ENCODE data around the gene TRPM2. TPM values are rescaled to one million over a fixed set of nuclear protein-coding genes. Genes with fewer than 3 reads are reported as not detected.

The TRPM2 gene
- 1.2 TPM for total RNA-seq

- no peak for DNase-seq
Measured at GRCh38 chr21:44353191-44353970, at the start of gene TRPM2. Gene TRPM2, plus strand, starts transcription at chr21:44353621. Its CDS starts 80 bp downstream, at chr21:44353701.

DNA sequence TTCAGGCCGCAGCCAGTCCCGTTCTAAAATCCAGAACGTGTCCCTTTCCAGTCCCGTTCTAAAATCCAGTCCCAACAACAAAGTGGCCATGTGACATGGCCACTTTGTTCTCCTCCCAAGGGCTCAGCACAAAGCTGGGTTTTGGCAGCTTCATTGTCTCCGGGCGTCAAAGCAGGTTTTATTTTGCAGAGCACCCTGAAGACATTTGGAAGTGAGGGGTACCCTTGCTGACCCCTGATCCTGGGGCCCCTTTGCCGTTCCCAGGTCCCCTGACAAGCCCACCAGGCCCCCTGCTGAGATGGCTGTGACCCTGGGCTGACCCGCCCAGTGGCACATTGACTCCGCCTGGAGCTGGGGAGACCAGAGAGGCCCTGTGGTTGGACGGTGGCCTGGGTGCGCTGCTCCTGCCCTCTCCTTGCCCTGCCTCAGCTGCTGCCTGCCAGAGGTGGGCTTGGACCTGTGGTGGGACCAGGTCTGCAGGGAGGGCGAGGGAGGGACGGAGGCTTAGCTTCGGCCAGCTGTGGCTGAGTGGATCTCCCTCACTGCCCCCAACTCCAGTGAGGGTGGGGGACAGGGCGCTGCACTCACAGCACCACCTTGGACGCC is 49.3 kb upstream of the TRPM2 start:
- DNase-seq = no peak

DNA sequence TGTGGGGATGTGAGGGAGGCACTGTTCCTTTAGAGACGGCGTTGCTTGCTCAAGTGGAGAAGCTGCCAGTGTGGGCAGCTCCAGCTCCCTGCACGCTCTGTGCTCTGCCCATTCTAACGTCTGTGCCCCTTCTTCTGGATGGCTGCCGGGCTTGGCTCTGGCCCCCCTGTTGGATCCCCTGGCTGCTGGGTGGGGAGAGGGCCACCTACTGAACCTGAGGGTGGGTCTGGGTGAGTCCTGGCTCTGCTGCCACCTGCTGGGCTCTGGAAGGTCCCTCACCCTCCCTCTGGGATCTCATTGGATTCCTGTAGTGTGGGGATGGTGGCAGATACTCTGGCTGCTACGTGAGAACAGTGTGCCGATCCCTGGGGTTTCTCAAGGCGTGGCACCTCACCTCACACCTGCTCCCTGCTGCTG is 48.5 kb upstream of the TRPM2 start:
- peak; percentile 65 for DNase-seq

- DNase-seq = no peak
Measured at GRCh38 chr21:44305691-44306090, 47.7 kb upstream of the TRPM2 start.

GRCh38 chr21:44306936-44307704 is 46.3 kb upstream of the TRPM2 start:
- no peak for DNase-seq

- no peak for DNase-seq
Measured at GRCh38 chr21:44310628-44311507, 42.6 kb upstream of the TRPM2 start.

GRCh38 chr21:44312089-44312488 is 41.3 kb upstream of the TRPM2 start:
- no peak for DNase-seq

DNA sequence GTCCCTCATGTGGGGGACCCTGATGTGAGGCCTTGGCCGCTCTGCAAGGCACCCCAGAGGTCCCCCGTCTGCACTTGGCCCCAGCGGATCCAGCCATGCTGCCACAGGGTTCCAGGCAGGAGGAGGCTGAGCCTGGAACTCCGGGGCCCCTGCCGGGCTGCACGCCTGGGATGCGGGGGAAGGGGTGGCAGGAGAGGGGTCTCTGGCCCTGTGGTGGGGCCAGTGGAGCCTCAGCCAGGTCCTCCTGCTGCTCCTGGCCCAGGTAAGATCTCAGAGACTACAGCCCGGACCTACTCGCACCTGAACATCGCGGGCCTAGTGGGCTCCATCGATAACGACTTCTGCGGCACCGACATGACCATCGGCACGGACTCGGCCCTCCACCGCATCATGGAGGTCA is 40.7 kb upstream of the TRPM2 start:
- no peak for DNase-seq

- DNase-seq = no peak
Measured at GRCh38 chr21:44313451-44313850, 40.0 kb upstream of the TRPM2 start.

DNA sequence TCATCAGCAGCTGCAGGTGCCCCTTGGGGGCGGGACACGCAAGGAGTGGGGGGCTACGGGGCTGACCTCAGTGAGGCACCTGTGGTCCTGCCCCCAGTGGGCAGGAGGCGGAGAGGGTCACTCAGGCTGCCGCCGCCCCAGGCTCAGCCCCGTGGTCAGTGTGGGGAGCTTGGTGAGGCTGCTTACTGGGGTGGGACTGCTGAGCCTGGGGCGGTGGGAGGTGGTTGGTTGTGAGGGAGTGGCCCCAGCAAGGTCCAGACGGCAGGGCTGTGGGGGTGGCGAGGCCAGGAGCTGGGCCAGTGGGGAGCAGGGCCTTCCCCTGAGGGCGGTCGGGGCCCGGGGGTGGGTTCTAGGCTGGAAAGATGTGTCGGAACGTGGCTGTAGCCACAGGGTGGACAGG is 39.3 kb upstream of the TRPM2 start:
- DNase-seq = no peak

GRCh38 chr21:44314561-44314960 is 38.9 kb upstream of the TRPM2 start:
- no peak for DNase-seq

- no peak for DNase-seq
Measured at GRCh38 chr21:44315691-44316203, 37.7 kb upstream of the TRPM2 start.

DNA sequence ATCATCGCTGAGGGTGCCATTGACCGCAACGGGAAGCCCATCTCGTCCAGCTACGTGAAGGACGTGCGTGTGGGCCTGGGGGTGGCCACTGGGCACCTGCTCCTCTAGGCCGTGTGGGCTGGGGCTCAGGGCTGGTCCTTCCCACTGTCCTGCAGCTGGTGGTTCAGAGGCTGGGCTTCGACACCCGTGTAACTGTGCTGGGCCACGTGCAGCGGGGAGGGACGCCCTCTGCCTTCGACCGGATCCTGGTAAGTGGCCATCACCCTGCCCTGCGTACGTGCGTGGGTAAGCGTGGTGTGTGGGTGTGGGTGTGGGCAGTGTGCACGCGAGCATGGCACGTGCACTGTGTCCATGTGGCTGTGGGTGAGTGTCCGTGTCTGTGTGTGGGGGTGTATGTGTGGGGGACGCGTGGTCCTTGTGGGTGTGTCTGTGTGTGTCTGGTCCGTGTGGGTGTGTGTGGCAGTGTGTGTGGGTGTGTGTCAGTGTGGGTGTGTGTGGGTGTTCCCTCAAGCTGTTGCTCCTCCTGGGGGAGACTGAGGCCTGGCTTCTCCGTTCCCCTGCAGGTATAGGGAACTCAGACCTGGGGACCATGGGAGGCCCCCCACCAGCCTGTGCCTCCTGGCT is 37.0 kb upstream of the TRPM2 start:
- DNase-seq = no peak

- no peak for DNase-seq
Measured at GRCh38 chr21:44317241-44317782, 36.1 kb upstream of the TRPM2 start.

DNA sequence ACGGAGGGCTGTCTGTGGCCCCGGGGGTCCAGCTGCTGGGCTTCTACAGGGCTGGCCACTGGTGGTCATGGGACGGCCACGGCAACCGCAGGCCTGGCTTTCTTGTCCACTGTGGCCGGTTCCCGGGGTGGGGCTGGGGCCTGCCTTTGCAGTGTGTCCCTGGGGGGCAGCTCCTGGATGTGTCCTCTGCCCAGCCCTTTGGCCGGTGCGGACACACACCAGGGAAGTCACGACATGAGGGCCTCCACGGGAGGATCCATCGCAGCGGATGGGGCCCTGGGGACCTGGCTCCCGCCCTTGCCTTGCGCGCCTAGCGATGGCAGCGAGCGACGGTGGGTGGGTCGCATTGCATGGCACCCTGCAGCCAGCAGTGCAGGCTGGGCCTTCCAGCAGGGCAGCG is 35.5 kb upstream of the TRPM2 start:
- DNase-seq = no peak

- no peak for DNase-seq
Measured at GRCh38 chr21:44318489-44319285, 34.7 kb upstream of the TRPM2 start.

GRCh38 chr21:44319407-44320065 is 33.9 kb upstream of the TRPM2 start:
- no peak for DNase-seq

- DNase-seq = no peak
Measured at GRCh38 chr21:44320847-44321246, 32.6 kb upstream of the TRPM2 start.

DNA sequence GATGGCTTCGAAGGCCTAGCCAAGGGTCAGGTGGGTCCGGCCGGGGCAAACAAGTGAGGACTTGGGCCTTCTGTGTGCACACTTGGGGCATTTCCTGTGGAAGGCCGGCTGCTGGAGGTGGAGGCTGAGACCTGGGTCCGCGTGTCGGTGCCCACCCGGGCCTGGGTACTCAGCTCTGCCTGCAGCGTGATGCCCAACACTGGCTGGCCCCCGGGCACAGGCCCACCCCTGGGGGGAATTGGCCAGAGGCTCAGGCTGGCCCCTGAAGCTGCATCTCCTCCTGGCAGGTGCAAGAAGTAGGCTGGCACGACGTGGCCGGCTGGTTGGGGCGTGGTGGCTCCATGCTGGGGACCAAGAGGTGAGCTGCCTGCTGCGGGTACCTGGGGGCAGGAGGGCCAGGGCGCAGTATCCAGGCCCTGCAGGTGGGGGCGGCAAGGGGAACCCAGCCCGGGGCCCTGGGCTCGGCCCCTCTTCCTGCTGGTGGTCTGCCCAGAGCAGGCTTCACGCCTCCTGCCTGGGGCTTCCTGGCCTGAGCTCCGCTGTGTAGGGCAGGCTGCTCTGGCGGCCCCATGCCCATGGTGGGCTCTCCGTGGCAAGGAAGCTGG is 31.5 kb upstream of the TRPM2 start:
- DNase-seq = no peak
